Rectal smooth muscle tissue (tissue), 1 donor: Measurements from ENCODE around the gene ETS1.
A peak's percentile ranks its signal among the peaks of the same experiment; 100 is the strongest.

ENCODE experiments used
- H3K27ac ChIP-seq: one replicate; pipeline ENCODE4 v1.7.0; 2013; ENCODE audit warnings: low read depth, low read length, inconsistent platforms
- H3K27me3 ChIP-seq: one replicate; pipeline ENCODE4 v1.7.0; 2013; ENCODE audit warnings: low read length; ENCODE audit not compliant: control insufficient read depth, insufficient read depth
- H3K36me3 ChIP-seq: one replicate; pipeline ENCODE4 v1.7.0; 2013; ENCODE audit warnings: low read length; ENCODE audit not compliant: control insufficient read depth, insufficient read depth
- H3K4me1 ChIP-seq: one replicate; pipeline ENCODE4 v1.7.0; 2013; ENCODE audit warnings: low read length; ENCODE audit not compliant: control insufficient read depth, insufficient read depth
- H3K4me3 ChIP-seq: one replicate; pipeline ENCODE4 v1.7.0; 2013; ENCODE audit warnings: low read length
- H3K9ac ChIP-seq: one replicate; pipeline ENCODE4 v1.7.0; 2013; ENCODE audit warnings: low read length

Gene ETS1

DNA sequence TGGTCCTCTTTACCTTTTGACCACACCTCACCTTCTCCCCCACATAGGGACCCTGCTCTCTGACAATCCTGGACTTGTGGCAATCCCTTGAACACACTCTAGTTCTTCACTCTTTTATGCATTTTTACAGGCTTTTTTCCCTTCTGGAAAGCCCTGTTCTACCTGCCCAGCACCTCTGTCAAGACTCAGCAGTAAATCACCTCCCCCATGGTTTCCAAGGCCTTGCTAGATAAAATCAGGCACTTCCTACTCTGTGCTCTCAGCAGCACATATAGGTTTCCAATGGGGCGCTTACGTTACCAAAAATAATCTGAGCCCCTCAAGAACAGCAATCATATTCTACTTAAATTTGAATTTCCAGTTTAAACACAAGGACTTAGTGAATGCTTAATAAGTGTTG is 53.9 kb downstream of the ETS1 start:
- no peak overlapping the region for H3K4me3 ChIP-seq
- H3K27me3 ChIP-seq, result no peaks in the 10 kb centered on the region
- H3K9ac ChIP-seq, result no peak overlapping the region
- no peak overlapping the region for H3K27ac ChIP-seq
- H3K36me3 ChIP-seq, result no peaks in the 10 kb centered on the region
- H3K4me1 ChIP-seq, result no peaks in the 10 kb centered on the region

DNA sequence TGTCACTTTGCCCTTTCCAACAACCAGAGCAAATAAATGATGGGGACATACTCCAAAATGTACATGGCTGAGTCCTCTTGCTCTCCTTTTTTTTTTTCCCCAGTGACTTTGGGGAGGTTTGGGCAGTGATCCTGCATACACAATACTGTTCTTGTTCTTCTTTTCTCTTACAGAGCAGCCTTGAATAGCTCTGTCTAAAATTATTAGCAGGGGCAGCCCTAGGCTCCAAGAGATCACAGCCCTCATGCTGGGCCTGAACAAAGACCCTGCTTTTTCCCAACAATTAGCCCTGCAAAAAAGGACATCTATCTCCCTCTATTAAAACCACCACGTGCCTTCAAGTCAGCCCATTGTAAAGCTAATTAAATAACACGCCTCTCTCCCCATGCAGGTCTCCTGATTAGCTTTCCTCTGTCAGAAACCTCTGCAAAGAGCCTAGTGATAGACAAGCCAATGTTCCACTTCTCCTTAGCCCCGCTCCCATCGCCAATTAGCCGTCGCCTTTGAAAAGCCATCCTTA is 54.7 kb downstream of the ETS1 start:
- Histone ChIP-seq H3K36me3 (no peaks in the 10 kb centered on the region), H3K9ac (no peak overlapping the region), H3K4me1 (no peaks in the 10 kb centered on the region), H3K4me3 (no peak overlapping the region), H3K27ac (no peak overlapping the region), H3K27me3 (no peaks in the 10 kb centered on the region)

DNA sequence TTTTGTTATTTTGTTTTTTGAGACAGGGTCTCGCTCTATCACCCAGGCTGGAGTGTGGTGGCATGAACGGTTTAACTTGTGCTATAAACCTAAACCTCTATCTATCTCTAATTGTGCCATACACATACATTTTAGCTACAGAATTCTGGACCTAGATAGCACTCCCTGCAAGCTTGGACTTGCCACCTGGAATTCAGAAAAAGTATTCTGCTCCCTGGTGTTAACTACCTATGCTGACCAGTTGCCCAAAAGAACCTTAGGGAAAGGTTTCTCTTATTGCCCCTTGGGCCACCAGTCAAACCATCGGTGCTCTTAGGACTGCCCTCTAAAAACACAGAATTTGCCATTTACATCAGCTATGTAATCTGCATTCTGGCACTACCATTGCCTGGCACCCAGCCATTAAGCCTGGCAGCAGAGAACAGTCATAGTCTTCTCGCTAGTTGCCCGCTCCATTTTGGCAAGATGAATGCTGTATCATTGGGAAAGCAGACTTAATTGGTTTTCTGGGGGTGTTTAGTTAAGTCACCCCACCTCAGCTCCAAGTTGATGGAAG is 55.3 kb downstream of the ETS1 start:
- Histone ChIP-seq H3K36me3 (no peaks in the 10 kb centered on the region), H3K4me1 (no peaks in the 10 kb centered on the region), H3K4me3 (no peak overlapping the region), H3K27ac (no peak overlapping the region), H3K27me3 (no peaks in the 10 kb centered on the region), H3K9ac (no peak overlapping the region)

DNA sequence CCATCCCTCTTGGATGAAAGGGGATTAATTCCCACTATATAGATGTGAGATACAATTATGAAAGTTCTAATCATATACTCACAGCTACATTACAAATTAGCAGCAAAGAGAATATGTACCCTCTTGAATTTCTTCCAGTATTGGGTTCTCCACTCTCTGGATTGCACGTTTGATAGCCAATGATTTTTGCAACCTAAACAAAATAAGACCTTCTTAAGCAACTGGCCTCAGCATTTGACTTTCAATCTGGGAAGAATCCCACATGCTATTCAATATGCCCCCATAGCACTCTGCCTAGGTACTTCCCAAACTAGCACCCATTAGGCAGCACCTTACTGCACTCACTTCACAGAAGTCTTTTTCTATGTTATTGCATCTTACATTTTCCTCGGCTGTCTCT is 55.8 kb downstream of the ETS1 start:
- Histone ChIP-seq H3K27ac (no peak overlapping the region), H3K36me3 (no peaks in the 10 kb centered on the region), H3K27me3 (no peaks in the 10 kb centered on the region)

DNA sequence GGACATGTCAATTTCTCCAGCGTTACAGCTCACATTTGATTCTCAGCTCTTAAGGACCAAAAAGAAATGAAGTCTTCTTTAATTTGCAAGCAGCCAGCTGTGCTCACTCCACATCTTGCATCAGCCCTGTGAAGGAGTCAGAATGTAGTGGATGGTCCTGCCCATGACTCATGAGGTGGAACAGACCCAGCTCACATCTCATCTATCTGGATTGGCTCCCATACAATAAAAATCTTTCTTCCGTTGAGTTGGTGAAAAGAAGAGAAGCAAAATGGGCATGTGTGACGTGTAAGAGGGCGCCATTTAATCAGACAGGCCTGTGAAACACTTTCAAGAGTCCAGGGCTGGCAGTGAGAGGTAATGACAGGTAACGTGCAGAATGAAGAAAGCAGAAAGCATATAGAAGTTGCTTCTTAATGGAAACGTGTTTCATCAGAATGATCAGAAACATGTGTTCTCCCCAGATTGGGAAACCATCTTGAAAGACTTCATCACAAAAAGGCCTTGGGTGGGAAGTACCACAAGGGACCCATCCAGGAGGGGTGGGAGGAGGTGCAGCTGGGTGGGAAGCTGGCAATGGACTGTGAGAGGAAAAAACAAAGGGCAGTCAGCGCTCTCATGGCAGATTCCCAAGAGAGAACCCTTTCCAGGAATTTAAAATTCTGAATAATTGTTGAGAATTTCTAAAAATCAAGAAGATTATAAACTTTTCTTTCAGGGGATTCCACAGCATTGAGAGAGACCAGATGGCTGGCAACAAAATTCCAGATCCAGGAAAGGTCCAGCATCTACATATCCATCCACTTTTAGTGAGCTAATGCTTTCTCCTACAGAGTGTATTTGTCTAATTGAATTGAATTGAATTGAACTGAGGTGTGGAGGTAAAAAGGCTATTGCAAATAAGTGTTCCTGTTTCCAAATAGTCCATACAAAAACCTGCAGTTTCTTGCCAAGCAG is 57.0 kb downstream of the ETS1 start:
- Histone ChIP-seq H3K4me1 (no peaks in the 10 kb centered on the region), H3K4me3 (no peak overlapping the region), H3K36me3 (no peaks in the 10 kb centered on the region), H3K9ac (no peak overlapping the region), H3K27me3 (no peaks in the 10 kb centered on the region), H3K27ac (peak overlapping the region; percentile 46)

More for the DNA sequence above, 55.8 kb downstream of the ETS1 start:
- no peaks in the 10 kb centered on the region for H3K4me1 ChIP-seq
- no peak overlapping the region for H3K4me3 ChIP-seq
- H3K9ac ChIP-seq, result no peak overlapping the region

DNA sequence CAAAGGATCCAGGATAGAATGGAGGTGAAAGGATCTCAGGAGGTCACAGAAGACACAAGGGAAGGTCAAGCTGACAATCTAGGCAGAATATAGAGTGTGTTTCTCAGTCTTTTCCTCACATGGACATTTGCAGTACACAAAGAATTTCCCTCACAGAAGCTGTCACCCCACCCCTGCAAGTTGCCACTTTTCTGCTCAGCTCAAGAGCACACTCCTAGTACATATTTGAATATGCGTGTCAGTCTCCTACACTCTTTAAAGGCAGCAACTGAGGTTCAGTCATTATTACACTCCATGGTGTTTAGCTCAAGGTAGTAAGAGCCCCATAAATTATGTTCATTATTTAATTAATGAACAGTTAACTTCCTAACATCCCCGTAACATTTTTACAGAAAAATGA is 59.1 kb downstream of the ETS1 start:
- Histone ChIP-seq H3K36me3 (no peaks in the 10 kb centered on the region), H3K27ac (no peak overlapping the region), H3K4me1 (no peaks in the 10 kb centered on the region)

DNA sequence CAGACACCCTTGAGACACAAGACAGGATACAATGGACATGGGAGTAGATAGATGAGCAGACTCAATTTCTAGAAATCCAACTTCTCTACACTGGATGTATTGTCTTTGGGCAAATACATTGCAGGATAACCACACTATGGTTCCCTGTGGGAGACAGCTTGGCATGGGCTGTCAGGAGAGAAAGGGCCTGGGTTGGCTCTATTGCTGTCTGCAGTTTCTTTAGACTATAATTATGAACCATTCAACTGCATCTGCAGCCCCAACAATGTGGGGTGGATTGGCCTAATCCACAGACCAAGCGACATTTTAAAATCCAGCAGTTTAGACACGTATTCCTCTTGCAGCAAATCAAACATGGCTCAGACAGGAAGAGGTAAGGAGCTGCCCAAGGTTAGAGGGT is 60.3 kb downstream of the ETS1 start:
- H3K27ac ChIP-seq, result no peak overlapping the region
- no peak overlapping the region for H3K9ac ChIP-seq
- no peaks in the 10 kb centered on the region for H3K36me3 ChIP-seq
- peaks cover 6% of the 10 kb centered on the region for H3K4me1 ChIP-seq
- no peak overlapping the region for H3K4me3 ChIP-seq
- H3K27me3 ChIP-seq, result no peaks in the 10 kb centered on the region

More for the DNA sequence above, 59.1 kb downstream of the ETS1 start:
- Histone ChIP-seq H3K9ac (no peak overlapping the region), H3K27me3 (no peaks in the 10 kb centered on the region), H3K4me3 (no peak overlapping the region)

DNA sequence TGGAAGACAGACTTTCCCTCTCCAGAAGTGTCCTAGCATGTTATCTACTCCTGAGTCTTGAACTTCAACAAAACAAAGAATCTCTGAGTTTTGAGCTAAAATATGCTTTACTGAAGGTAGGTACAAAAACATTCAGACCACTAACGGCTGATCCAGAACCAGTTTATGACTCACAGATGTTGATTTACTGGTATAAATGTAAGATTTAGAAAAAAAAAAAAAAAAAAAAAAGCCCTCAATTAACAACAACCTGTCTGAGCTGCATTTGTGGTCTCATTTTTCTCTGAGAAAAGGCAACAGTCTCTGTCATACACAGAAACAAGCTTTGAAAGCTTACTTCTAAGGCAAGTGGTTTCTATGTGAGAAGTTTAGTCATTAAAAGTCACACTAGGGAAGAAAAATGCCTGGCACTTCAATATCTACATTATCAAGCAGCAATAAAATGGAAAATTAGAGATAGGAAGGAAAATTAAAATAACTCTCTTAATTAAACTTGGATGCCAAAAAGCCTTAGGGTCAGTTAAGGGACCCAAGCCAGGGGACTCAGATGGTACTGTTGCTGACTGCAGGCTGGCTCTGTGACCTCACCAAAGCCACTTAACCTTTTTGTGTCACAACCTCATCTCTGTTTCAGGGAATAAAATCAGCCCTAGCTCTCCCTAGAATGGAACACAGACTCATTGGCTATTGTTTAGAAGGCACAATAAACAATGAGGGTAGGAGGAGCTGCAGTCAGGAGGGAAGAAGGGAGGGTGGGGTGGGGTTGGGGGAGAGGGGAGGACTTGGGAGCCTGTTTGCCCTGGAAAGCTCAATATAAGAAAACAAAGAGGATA is 61.7 kb downstream of the ETS1 start:
- Histone ChIP-seq H3K4me1 (peaks cover 6% of the 10 kb centered on the region), H3K4me3 (no peak overlapping the region)

DNA sequence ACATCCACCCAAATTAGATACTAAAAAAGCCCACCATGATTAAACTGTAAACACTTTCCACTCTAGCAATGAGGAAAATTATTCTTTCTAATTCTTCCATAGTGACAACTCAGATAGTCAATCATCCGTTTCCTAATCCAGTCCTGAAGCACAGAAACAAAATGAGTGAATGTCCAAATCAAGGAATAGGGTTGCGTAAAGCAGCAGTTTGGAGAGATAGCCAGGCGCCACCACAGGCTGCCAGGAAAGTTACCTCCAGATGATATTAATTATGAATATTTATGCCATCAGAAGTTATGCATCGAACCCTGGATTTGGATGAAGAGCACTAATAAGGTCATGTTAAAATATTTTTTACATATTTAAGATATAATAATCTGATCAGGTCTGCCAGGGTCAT is 63.2 kb downstream of the ETS1 start:
- Histone ChIP-seq H3K27ac (no peak overlapping the region), H3K4me3 (no peak overlapping the region), H3K4me1 (peaks cover 8% of the 10 kb centered on the region), H3K27me3 (no peaks in the 10 kb centered on the region), H3K9ac (no peak overlapping the region), H3K36me3 (no peaks in the 10 kb centered on the region)

More for the DNA sequence above, 61.7 kb downstream of the ETS1 start:
- Histone ChIP-seq H3K9ac (no peak overlapping the region), H3K36me3 (no peaks in the 10 kb centered on the region), H3K27me3 (no peaks in the 10 kb centered on the region), H3K27ac (no peak overlapping the region)

DNA sequence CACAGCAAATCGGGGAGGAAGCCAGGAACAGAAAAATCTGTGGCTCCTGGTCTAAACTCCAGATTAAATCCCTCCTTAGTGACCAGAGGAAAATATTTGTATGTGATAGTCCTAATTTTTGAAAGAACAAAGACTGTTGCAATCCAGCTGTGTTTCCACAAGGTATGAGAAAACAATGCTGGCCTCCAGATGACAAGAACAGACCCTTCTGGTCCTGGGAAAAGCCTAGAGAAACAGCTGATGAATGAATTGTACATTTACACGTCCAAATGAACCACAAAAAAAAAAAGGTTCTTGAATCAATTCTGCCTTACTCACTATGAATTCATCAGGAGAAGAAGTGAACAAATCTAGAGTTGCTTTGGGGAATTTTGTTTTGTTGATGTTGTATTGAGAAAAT is 63.7 kb downstream of the ETS1 start:
- Histone ChIP-seq H3K4me3 (no peak overlapping the region), H3K9ac (no peak overlapping the region), H3K27me3 (no peaks in the 10 kb centered on the region), H3K27ac (no peak overlapping the region), H3K4me1 (peaks cover 8% of the 10 kb centered on the region), H3K36me3 (no peaks in the 10 kb centered on the region)

DNA sequence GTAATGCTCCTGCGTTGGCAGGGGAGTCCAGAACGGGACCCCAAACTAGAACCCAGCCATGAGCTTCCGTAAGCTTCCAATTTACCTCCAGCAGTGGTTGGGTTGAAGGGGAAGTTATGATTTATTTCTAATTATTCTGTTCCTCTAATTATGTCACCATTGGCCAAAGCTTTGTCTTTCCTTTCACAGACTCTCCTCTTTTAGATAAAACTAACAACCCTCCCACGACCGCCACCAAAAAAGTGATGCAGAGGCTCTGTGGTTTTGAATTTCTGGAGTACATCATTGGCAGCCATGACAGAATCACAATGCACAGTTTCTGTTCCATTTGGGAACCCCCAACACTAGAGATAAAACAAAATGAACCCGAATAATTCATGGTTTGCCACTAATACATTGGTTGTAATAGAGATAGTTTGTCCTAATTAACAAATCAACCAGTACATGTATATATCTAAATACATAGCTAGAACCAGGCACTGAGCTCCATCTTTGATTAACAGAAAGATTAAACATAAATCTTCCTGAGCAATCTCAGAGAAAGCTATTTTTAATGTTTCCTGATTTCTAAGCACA is 64.3 kb downstream of the ETS1 start:
- Histone ChIP-seq H3K36me3 (no peaks in the 10 kb centered on the region), H3K27me3 (no peaks in the 10 kb centered on the region), H3K4me3 (peak overlapping the region; percentile 89), H3K4me1 (peaks cover 8% of the 10 kb centered on the region), H3K27ac (peak overlapping the region; percentile 93), H3K9ac (peak overlapping the region; percentile 89)
